Measurements from ENCODE around the gene SLCO3A1. TPM values are rescaled to one million over a fixed set of nuclear protein-coding genes. Genes with fewer than 3 reads are reported as not detected.

SLCO3A1 gene
- total and polyA plus RNA-seq, 4 donors, result 1.6 to 3.6 (median 2.4) TPM

DNA sequence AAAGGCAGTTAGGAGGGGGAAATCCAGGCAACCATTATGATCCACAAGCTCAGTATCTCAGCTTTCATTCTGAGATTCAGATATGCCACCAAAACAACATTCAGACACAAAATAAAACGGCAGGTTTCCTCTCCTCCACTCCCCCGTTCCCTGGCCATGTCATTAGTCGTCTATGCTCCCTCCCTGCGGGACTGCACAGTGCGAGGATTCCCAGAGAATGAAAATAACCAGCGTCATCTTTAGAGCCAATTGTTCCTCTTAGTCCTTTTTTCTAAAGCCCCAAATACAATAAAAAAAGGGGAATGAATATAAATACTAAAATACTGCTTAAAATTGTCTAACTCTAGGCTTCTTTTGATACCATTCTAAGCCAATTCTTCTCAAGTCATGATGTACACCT, 7.8 kb upstream of the SLCO3A1 start:
- H3K9me3 ChIP-seq (ENCODE audit: control insufficient read depth in 4 of 4, low read length in 3 of 4), result no peaks in the 10 kb centered on the region
- H3K27ac ChIP-seq (ENCODE audit: low read depth in 1 of 2, low read length in 2 of 2), result no peak overlapping the region
- no peaks in the 10 kb centered on the region for H3K36me3 ChIP-seq (ENCODE audit: control insufficient read depth in 4 of 4, insufficient read depth in 3 of 4, low read depth in 1 of 4, low read length in 3 of 4)
- WGBS, result 68% methylated on average over 6 of the region's 6 CpGs
- no peak overlapping the region for H3K9ac ChIP-seq (ENCODE audit: low read depth in 1 of 2, low read length in 2 of 2)
- H3K27me3 ChIP-seq (ENCODE audit: control insufficient read depth in 4 of 4, insufficient read depth in 4 of 4, low read length in 3 of 4), result peaks cover 0 to 2% (median 0%) of the 10 kb centered on the region in 4 donors
- H3K4me3 ChIP-seq (ENCODE audit: low read depth in 1 of 3, low read length in 3 of 3), result no peak overlapping the region
- H3K4me1 ChIP-seq (ENCODE audit: control insufficient read depth in 4 of 4, insufficient read depth in 4 of 4, low read length in 3 of 4), result no peaks in the 10 kb centered on the region
- no peak for TF ChIP-seq TAF1 (conservative IDR thresholded peaks at IDR 0.05)
- no peak for TF ChIP-seq HNF4G (IDR thresholded peaks at IDR 0.05)
- TF ChIP-seq, protein P1, sequence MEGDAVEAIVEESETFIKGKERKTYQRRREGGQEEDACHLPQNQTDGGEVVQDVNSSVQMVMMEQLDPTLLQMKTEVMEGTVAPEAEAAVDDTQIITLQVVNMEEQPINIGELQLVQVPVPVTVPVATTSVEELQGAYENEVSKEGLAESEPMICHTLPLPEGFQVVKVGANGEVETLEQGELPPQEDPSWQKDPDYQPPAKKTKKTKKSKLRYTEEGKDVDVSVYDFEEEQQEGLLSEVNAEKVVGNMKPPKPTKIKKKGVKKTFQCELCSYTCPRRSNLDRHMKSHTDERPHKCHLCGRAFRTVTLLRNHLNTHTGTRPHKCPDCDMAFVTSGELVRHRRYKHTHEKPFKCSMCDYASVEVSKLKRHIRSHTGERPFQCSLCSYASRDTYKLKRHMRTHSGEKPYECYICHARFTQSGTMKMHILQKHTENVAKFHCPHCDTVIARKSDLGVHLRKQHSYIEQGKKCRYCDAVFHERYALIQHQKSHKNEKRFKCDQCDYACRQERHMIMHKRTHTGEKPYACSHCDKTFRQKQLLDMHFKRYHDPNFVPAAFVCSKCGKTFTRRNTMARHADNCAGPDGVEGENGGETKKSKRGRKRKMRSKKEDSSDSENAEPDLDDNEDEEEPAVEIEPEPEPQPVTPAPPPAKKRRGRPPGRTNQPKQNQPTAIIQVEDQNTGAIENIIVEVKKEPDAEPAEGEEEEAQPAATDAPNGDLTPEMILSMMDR (IDR thresholded peaks at IDR 0.05; ENCODE audit: low read depth, low read length, missing input control), result no peak
- TF ChIP-seq RXRA (IDR thresholded peaks at IDR 0.05), result no peak
- TF ChIP-seq, protein P2, sequence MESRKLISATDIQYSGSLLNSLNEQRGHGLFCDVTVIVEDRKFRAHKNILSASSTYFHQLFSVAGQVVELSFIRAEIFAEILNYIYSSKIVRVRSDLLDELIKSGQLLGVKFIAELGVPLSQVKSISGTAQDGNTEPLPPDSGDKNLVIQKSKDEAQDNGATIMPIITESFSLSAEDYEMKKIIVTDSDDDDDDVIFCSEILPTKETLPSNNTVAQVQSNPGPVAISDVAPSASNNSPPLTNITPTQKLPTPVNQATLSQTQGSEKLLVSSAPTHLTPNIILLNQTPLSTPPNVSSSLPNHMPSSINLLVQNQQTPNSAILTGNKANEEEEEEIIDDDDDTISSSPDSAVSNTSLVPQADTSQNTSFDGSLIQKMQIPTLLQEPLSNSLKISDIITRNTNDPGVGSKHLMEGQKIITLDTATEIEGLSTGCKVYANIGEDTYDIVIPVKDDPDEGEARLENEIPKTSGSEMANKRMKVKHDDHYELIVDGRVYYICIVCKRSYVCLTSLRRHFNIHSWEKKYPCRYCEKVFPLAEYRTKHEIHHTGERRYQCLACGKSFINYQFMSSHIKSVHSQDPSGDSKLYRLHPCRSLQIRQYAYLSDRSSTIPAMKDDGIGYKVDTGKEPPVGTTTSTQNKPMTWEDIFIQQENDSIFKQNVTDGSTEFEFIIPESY (IDR thresholded peaks at IDR 0.05), result no peak
- no peak for TF ChIP-seq SP1 (IDR thresholded peaks at IDR 0.05)
- no peak for TF ChIP-seq GABPA (IDR thresholded peaks at IDR 0.05 in 1 of 2, conservative IDR thresholded peaks at IDR 0.05 in 1 of 2)
- no peak for TF ChIP-seq FOXA2 (IDR thresholded peaks at IDR 0.05)
- TF ChIP-seq, protein P3, sequence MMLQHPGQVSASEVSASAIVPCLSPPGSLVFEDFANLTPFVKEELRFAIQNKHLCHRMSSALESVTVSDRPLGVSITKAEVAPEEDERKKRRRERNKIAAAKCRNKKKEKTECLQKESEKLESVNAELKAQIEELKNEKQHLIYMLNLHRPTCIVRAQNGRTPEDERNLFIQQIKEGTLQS (IDR thresholded peaks at IDR 0.05), result no peak
- DNase-seq (ENCODE audit: low spot score), result no peak

DNA sequence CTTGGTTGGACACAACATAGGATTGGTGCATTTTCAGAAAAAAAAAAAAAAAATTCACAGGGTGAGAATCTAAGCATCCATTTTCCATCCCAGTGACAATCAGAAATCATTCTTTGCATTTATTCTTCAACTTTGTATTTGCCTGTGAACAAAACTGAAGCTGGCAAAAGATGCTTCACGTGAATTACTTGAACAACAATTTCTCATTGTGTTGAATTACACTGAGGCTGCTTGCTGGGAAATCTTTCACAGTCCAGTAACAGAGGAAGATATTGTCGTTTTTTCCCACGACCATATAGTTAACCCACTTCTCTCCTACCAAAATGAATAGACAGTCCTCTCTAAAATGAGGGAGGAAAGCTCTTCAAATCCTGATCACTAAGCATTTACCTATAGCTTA, 4.3 kb upstream of the SLCO3A1 start:
- Histone ChIP-seq H3K27ac (ENCODE audit: low read depth in 1 of 2, low read length in 2 of 2) (no peak overlapping the region), H3K4me3 (ENCODE audit: low read depth in 1 of 3, low read length in 3 of 3) (no peak overlapping the region), H3K4me1 (ENCODE audit: control insufficient read depth in 4 of 4, insufficient read depth in 4 of 4, low read length in 3 of 4) (peaks cover 0 to 17% (median 10%) of the 10 kb centered on the region in 4 donors), H3K9ac (ENCODE audit: low read depth in 1 of 2, low read length in 2 of 2) (no peak overlapping the region), H3K27me3 (ENCODE audit: control insufficient read depth in 4 of 4, insufficient read depth in 4 of 4, low read length in 3 of 4) (peaks cover 0 to 2% (median 0%) of the 10 kb centered on the region in 4 donors), H3K36me3 (ENCODE audit: control insufficient read depth in 4 of 4, insufficient read depth in 3 of 4, low read depth in 1 of 4, low read length in 3 of 4) (no peaks in the 10 kb centered on the region), H3K9me3 (ENCODE audit: control insufficient read depth in 4 of 4, low read length in 3 of 4) (no peaks in the 10 kb centered on the region)
- DNase-seq (ENCODE audit: low spot score), result no peak
- TF ChIP-seq SP1 (IDR thresholded peaks at IDR 0.05), result no peak
- no peak for TF ChIP-seq RAD21 (IDR thresholded peaks at IDR 0.05)
- TF ChIP-seq YY1 (IDR thresholded peaks at IDR 0.05), result no peak
- TF ChIP-seq, protein P3 (IDR thresholded peaks at IDR 0.05), result no peak
- TF ChIP-seq NR2F2 (IDR thresholded peaks at IDR 0.05), result no peak
- no peak for TF ChIP-seq HNF4G (IDR thresholded peaks at IDR 0.05)
- no peak for TF ChIP-seq EGR1 (IDR thresholded peaks at IDR 0.05; ENCODE audit: low read depth in 2 of 2)
- TF ChIP-seq, protein P1 (IDR thresholded peaks at IDR 0.05; ENCODE audit: low read depth, low read length, missing input control), result no peak
- 69% methylated on average over 3 of the region's 3 CpGs for WGBS
